ENCODE data around the gene HJURP.

Gene HJURP

DNA sequence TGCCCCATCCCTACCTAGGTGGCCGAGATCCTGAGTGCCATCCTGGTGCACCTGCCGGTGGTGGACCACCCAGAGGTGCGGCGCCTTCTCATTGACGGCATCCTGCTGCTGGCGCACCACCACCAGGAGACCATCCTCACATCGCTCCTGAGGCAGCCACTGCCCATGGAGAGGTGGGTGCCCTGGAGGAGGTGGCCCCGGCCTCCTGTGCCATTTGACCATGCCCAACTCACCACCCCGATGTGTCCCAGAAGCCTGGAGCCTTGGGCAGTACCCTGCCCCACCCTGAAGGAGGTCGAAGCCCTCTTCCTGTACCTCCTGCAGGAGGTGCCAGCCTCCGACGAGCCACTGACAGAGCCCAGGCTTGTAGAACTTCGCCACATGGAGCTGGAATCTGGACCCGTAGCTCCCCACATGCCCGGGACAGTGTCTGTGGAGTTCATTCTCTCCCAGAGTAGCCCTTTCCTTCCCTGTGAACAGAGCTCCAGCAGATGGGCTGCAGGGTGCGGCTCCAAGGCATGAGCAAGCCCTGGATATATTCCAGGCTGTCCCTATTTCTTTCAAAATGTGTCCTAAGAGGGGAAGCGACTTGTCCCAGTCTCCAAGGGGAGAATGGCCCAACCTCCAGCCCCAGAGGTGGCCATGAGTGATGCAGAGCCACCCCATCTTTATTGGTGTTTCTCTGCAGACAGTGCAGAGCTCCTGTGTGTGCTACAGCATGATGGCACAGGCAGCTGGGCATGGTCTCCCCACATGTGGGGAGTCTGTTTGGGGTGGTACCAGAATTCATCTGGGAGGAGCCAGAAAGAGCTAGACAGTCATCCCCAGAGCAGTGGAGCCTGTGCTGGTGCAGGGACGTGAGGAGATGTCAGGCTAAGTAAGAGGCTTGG lies 34.2 kb downstream of the HJURP start:
- H3K36me3 ChIP-seq (ENCODE audit: control insufficient read depth, low read length), result no peaks in the 10 kb centered on the region
- no peak overlapping the region for H3K4me2 ChIP-seq (ENCODE audit: low read length)
- no peak overlapping the region for H3K27ac ChIP-seq (ENCODE audit: low read depth, low read length)
- no peaks in the 10 kb centered on the region for H3K9me3 ChIP-seq (ENCODE audit: control insufficient read depth, insufficient read depth, low read length)
- H3K27me3 ChIP-seq (ENCODE audit: control insufficient read depth, low read length), result no peaks in the 10 kb centered on the region
- H3K4me1 ChIP-seq (ENCODE audit: control insufficient read depth, low read length), result no peaks in the 10 kb centered on the region
- H3K79me2 ChIP-seq (ENCODE audit: control insufficient read depth, low read length), result no peaks in the 10 kb centered on the region
- TF ChIP-seq, protein P1, sequence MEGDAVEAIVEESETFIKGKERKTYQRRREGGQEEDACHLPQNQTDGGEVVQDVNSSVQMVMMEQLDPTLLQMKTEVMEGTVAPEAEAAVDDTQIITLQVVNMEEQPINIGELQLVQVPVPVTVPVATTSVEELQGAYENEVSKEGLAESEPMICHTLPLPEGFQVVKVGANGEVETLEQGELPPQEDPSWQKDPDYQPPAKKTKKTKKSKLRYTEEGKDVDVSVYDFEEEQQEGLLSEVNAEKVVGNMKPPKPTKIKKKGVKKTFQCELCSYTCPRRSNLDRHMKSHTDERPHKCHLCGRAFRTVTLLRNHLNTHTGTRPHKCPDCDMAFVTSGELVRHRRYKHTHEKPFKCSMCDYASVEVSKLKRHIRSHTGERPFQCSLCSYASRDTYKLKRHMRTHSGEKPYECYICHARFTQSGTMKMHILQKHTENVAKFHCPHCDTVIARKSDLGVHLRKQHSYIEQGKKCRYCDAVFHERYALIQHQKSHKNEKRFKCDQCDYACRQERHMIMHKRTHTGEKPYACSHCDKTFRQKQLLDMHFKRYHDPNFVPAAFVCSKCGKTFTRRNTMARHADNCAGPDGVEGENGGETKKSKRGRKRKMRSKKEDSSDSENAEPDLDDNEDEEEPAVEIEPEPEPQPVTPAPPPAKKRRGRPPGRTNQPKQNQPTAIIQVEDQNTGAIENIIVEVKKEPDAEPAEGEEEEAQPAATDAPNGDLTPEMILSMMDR (IDR thresholded peaks at IDR 0.05; ENCODE audit: low read depth, low read length, poor library complexity, severe bottlenecking), result no peak
- no peak for TF ChIP-seq EZH2phosphoT487 (IDR thresholded peaks at IDR 0.05; ENCODE audit: borderline replicate concordance, low read length)
- no peaks in the 10 kb centered on the region for H3F3A ChIP-seq (ENCODE audit: control insufficient read depth, insufficient read depth)
- H4K20me1 ChIP-seq (ENCODE audit: control insufficient read depth, insufficient read depth, low read depth, low read length), result no peaks in the 10 kb centered on the region
- no peaks in the 10 kb centered on the region for H3K9me2 ChIP-seq (replicated peaks; ENCODE audit: control insufficient read depth, low read length)
- no peak overlapping the region for H3K4me3 ChIP-seq (ENCODE audit: low read length)

DNA sequence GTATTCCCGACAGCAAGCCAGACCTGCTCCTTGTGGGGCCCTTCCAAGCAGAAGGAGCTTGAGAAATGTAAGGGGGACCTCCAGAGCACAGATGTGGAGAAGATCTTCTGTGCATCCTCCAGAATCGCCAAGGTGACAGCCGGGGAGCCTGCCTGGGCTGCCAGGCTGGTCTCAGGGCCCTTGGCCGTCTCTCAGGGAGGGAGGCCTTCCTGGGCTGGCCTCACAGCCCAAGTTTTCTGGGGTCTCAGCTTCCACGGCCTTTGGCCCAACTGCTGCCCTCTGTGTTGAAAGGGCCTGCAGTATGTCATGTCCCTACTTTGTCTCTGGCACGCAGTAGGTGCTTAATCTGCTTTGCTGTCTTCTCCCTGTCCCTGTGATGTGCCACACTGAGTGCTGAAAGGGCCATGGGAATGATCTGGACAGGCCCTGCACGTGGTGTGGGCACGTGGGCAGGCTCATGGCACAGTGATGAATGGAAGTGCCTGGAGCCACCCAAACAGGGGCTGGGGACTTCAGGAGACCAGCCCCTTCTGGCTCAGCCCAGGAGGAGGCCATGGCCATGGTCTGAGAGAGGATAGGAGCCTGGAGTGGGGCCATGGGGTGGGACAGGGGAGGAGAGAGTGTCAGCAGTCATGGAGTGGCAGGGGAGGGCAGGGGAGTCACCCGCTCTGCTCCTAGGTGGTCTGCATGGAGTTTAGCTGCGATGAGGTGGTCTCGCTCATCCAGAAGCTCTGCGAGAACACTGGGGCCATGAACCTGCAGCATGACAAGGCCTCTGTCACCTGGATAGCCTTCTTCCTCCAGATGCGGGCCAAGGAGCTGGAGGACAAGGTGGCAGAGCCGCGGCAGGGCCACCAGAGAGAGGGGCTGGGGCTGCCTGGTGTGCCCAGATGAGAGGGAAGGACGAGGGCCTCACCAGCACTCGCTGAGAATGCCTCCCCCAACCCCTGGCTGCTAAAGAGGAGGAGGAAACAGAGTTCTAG lies 35.4 kb downstream of the HJURP start:
- H3K27me3 ChIP-seq (ENCODE audit: control insufficient read depth, low read length), result no peaks in the 10 kb centered on the region
- no peak overlapping the region for H3K4me3 ChIP-seq (ENCODE audit: low read length)
- no peak for TF ChIP-seq EZH2phosphoT487 (IDR thresholded peaks at IDR 0.05; ENCODE audit: borderline replicate concordance, low read length)
- TF ChIP-seq, protein P1 (IDR thresholded peaks at IDR 0.05; ENCODE audit: low read depth, low read length, poor library complexity, severe bottlenecking), result no peak
- H4K20me1 ChIP-seq (ENCODE audit: control insufficient read depth, insufficient read depth, low read depth, low read length), result no peaks in the 10 kb centered on the region
- H3K79me2 ChIP-seq (ENCODE audit: control insufficient read depth, low read length), result no peaks in the 10 kb centered on the region
- H3K36me3 ChIP-seq (ENCODE audit: control insufficient read depth, low read length), result no peaks in the 10 kb centered on the region
- H3K27ac ChIP-seq (ENCODE audit: low read depth, low read length), result no peak overlapping the region
- H3F3A ChIP-seq (ENCODE audit: control insufficient read depth, insufficient read depth), result no peaks in the 10 kb centered on the region
- no peaks in the 10 kb centered on the region for H3K4me1 ChIP-seq (ENCODE audit: control insufficient read depth, low read length)
- H3K9me2 ChIP-seq (replicated peaks; ENCODE audit: control insufficient read depth, low read length), result no peaks in the 10 kb centered on the region
- H3K4me2 ChIP-seq (ENCODE audit: low read length), result no peak overlapping the region
- H3K9me3 ChIP-seq (ENCODE audit: control insufficient read depth, insufficient read depth, low read length), result peaks cover 3% of the 10 kb centered on the region; the same call in 1 of the 2 replicates

DNA sequence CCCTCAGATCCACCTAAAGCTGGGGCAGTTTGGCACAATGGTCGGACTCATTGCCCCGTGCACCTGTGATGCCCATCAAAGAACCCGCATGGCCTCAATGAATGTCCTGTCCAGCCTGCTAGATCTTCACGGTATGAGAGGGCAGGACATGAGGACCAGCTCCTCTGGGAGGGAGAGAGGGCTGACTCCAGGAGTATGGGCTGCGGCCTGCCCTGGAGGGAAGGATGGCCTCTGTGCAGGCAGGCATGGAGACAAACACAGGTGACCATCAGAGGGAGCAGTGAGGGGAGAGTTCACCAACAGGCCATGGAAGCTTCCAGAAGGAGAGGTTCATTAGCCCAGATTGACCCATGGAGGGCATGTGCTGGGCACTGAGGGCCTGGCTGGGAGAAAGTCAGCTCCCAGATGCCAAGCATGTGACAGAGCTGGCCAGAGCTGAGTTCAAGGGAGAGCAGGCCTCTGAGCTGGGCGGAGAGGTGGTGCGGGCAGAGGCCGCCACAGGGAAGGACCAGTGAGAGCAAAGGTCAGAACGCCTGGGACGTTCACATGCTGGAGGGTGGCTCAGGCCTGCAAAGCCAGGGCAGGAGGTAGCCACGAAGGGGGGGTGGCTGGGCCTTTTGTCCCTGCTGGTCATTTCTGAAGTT lies 36.2 kb downstream of the HJURP start:
- H3K4me2 ChIP-seq (ENCODE audit: low read length), result no peak overlapping the region
- H3K4me1 ChIP-seq (ENCODE audit: control insufficient read depth, low read length), result no peaks in the 10 kb centered on the region
- no peak overlapping the region for H3K4me3 ChIP-seq (ENCODE audit: low read length)
- no peaks in the 10 kb centered on the region for H4K20me1 ChIP-seq (ENCODE audit: control insufficient read depth, insufficient read depth, low read depth, low read length)
- no peaks in the 10 kb centered on the region for H3K27me3 ChIP-seq (ENCODE audit: control insufficient read depth, low read length)
- H3F3A ChIP-seq (ENCODE audit: control insufficient read depth, insufficient read depth), result no peaks in the 10 kb centered on the region
- no peaks in the 10 kb centered on the region for H3K36me3 ChIP-seq (ENCODE audit: control insufficient read depth, low read length)
- no peaks in the 10 kb centered on the region for H3K79me2 ChIP-seq (ENCODE audit: control insufficient read depth, low read length)
- no peak overlapping the region for H3K27ac ChIP-seq (ENCODE audit: low read depth, low read length)
- no peaks in the 10 kb centered on the region for H3K9me2 ChIP-seq (replicated peaks; ENCODE audit: control insufficient read depth, low read length)
- peaks cover 5% of the 10 kb centered on the region; the same call in 1 of the 2 replicates for H3K9me3 ChIP-seq (ENCODE audit: control insufficient read depth, insufficient read depth, low read length)
- TF ChIP-seq, protein P1 (IDR thresholded peaks at IDR 0.05; ENCODE audit: low read depth, low read length, poor library complexity, severe bottlenecking), result no peak
- TF ChIP-seq EZH2phosphoT487 (IDR thresholded peaks at IDR 0.05; ENCODE audit: borderline replicate concordance, low read length), result no peak

Measured in DOHH2 (cell line).